WTC11 (cell line): Measurements from ENCODE around the gene IPPK. TPM values are rescaled to one million over a fixed set of nuclear protein-coding genes. Genes with fewer than 3 reads are reported as not detected.

Experiments used
- ATAC-seq: fragments of 200-7000 bp; cut with Tn5 transposase; 2 replicates; pipeline ENCODE4 v1.10.0; 2021; ENCODE audit warnings: mild to moderate bottlenecking, moderate library complexity
- CTCF ChIA-PET: fragments of 300-600 bp; sonication (Branson Sonifier 250); formaldehyde crosslinking; loops from one replicate; lab custom pipeline; 2021; ENCODE audit warnings: antibody characterized with exemption; lab: Charles Lee
- POLR2A ChIA-PET: fragments of 350-600 bp; sonication (Branson Sonifier 250); formaldehyde crosslinking; loops from one replicate; lab custom pipeline; 2021; ENCODE audit warnings: antibody characterized with exemption; lab: Charles Lee
- DNase-seq: peaks from one replicate; pipeline ENCODE4 v3.0.0; 2021; ENCODE audit warnings: low spot score
- H3K27ac Mint-ChIP-seq: 2 replicates; pipeline ENCODE4 v1.8.0; 2021; ENCODE audit warnings: mixed read lengths
- H3K27me3 Mint-ChIP-seq: 2 replicates; pipeline ENCODE4 v1.8.0; 2021; ENCODE audit warnings: low read depth, mild to moderate bottlenecking, moderate library complexity, mixed read lengths
- H3K36me3 Mint-ChIP-seq: 2 replicates; pipeline ENCODE4 v1.8.0; 2021; ENCODE audit warnings: mixed read lengths
- H3K4me1 Mint-ChIP-seq: 2 replicates; pipeline ENCODE4 v1.8.0; 2022; ENCODE audit warnings: mixed read lengths
- H3K4me3 Mint-ChIP-seq: 2 replicates; pipeline ENCODE4 v1.8.0; 2021; ENCODE audit warnings: mild to moderate bottlenecking, moderate library complexity, mixed read lengths
- H3K9me3 Mint-ChIP-seq: 2 replicates; pipeline ENCODE4 v1.8.0; 2021; ENCODE audit warnings: mixed read lengths
- NFYB ChIP-seq: sonication (generic); formaldehyde crosslinking; conservative IDR thresholded peaks from 2 replicates; pipeline ENCODE4 v1.8.0; 2022; ENCODE audit warnings: low read depth, missing genetic modification reagents
- NR1H2 ChIP-seq: sonication (generic); formaldehyde crosslinking; IDR thresholded peaks from 2 replicates; pipeline ENCODE4 v1.9.0; 2021; ENCODE audit warnings: mild to moderate bottlenecking, moderate library complexity, missing genetic modification reagents
- NR2C2 ChIP-seq: sonication (generic); formaldehyde crosslinking; IDR thresholded peaks from 2 replicates; pipeline ENCODE4 v1.8.0; 2022; ENCODE audit warnings: mild to moderate bottlenecking, missing genetic modification reagents
- SP1 ChIP-seq: sonication (generic); formaldehyde crosslinking; conservative IDR thresholded peaks from 2 replicates; pipeline ENCODE4 v1.8.1; 2022; ENCODE audit warnings: missing genetic modification reagents
- TEAD1 ChIP-seq: sonication (generic); formaldehyde crosslinking; IDR thresholded peaks from 2 replicates; pipeline ENCODE4 v1.8.0; 2022; ENCODE audit warnings: mild to moderate bottlenecking, missing genetic modification reagents
- ZNF121 ChIP-seq: sonication (generic); formaldehyde crosslinking; IDR thresholded peaks from 2 replicates; pipeline ENCODE4 v1.8.0; 2023; ENCODE audit warnings: missing genetic modification reagents
- ZNF232 ChIP-seq: sonication (generic); formaldehyde crosslinking; IDR thresholded peaks from 2 replicates; pipeline ENCODE4 v1.8.0; 2022; ENCODE audit warnings: mild to moderate bottlenecking, missing genetic modification reagents
- ZNF396 ChIP-seq: fragments of 250-450 bp; sonication (Bioruptor Pico); IDR thresholded peaks from 2 replicates; pipeline ENCODE4 v1.8.0; 2021; ENCODE audit warnings: mild to moderate bottlenecking, moderate library complexity, borderline replicate concordance
- total RNA-seq: library from RNA; stranded (reverse); gene quantifications from 3 replicates; pipeline ENCODE4 v1.2.3, GENCODE V29; 2021
- TF ChIP-seq, protein P1 (sequence below): fragments of 250-450 bp; sonication (Bioruptor Pico); IDR thresholded peaks from 2 replicates; pipeline ENCODE4 v1.9.0; 2021; ENCODE audit warnings: mild to moderate bottlenecking
- TF ChIP-seq, protein P2 (sequence below): sonication (generic); formaldehyde crosslinking; IDR thresholded peaks from 2 replicates; pipeline ENCODE4 v1.8.1; 2023; ENCODE audit warnings: mild to moderate bottlenecking, missing genetic modification reagents
- TF ChIP-seq, protein P3 (sequence below): sonication (generic); formaldehyde crosslinking; IDR thresholded peaks from 2 replicates; pipeline ENCODE4 v1.8.1; 2023; ENCODE audit warnings: mild to moderate bottlenecking, moderate library complexity, missing genetic modification reagents
- TF ChIP-seq, protein P4 (sequence below): sonication (generic); formaldehyde crosslinking; conservative IDR thresholded peaks from 2 replicates; pipeline ENCODE4 v1.8.1; 2022; ENCODE audit warnings: mild to moderate bottlenecking, missing genetic modification reagents
- TF ChIP-seq, protein P5 (sequence below): sonication (generic); formaldehyde crosslinking; IDR thresholded peaks from 2 replicates; pipeline ENCODE4 v1.8.1; 2022; ENCODE audit warnings: low read depth, mild to moderate bottlenecking, moderate library complexity, missing genetic modification reagents, borderline replicate concordance
- TF ChIP-seq, protein P6 (sequence below): sonication (generic); formaldehyde crosslinking; IDR thresholded peaks from 2 replicates; pipeline ENCODE4 v1.8.0; 2023; ENCODE audit warnings: missing genetic modification reagents, mild to moderate bottlenecking, borderline replicate concordance
- TF ChIP-seq, protein P7 (sequence below): sonication (generic); formaldehyde crosslinking; IDR thresholded peaks from 2 replicates; pipeline ENCODE4 v1.8.0; 2022; ENCODE audit warnings: mild to moderate bottlenecking, missing genetic modification reagents

Gene IPPK
- total RNA-seq, 1 experiment from 2014 or later, result 8.6 TPM

DNA sequence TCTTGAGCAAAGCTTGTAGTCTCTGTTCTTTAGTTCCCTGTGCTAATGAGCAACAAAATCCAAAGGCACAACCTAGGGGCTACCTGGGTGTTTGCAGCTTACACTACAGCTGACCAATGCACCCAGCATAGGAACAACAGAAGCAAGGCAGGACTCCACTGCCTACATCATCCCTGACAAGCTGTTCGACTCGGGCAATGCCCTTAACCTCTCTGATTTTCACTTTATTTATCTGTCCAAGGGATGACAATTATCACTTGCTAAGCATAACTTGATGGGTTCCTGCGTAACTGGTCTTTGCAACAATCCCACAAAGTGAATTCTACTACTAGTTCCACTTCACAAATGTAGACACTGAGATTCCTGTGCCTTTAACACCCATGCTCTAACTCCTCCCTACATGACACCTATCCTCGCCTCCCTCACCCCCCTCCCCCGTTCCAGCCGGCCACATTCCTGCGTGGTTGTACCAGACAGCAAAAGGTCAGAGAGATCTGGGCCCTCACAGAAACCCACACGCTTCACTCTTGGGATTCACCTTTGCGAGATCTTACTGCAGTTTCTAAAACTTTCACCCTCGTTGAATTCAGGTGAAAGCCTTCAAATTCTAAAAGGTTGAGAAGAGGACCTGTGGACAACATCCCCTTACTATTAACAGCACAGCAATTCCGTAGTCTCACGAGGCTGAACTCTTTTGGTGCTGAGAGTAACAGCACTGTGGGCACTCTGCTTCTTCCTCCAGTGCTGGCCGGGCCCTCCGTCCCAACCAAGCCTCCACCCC is 995 bp downstream of the IPPK start (continued):
- TF ChIP-seq, protein P1, sequence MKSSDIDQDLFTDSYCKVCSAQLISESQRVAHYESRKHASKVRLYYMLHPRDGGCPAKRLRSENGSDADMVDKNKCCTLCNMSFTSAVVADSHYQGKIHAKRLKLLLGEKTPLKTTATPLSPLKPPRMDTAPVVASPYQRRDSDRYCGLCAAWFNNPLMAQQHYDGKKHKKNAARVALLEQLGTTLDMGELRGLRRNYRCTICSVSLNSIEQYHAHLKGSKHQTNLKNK, result no peak
- TF ChIP-seq, all 79 proteins: peak for 0

DNA sequence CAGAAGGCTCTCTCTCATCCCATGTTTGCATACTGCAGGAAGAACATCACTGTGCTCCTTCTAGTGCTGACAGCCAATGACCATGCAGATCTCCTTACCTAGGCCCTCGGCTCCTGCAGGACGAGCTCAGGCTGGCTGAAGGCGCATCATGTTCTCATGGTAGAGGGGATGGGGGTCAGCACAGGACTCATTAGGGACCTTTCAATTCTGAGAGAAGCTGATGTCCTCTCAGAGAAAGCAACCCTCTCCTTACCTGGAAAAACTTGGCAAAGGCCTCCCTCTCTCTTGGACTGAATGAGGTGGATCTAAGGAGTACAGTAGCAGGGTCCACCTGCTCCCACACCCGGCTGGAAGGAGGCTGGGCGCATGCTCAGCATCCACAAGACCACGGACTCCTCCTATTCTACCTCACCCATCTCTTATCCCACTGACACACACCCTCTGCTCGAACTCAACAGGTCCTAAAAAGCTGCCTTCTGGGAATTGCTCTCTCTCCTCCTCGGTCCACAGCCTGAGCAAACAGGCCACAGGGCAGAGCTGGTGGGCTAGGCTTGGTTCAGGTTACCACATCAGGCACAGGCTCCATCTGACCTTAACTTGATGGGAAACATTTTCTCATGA is 2.9 kb downstream of the IPPK start:
- ChIA-PET POLR2A (no interaction called here), CTCF (no interaction called here)
- H3K4me1 Mint-ChIP-seq, result peaks cover 17% of the 10 kb centered on the region
- no peaks in the 10 kb centered on the region for H3K9me3 Mint-ChIP-seq
- H3K27me3 Mint-ChIP-seq, result no peaks in the 10 kb centered on the region
- H3K4me3 Mint-ChIP-seq, result no peak overlapping the region
- ATAC-seq (no peak), DNase-seq (no peak)
- TF ChIP-seq, protein P2, sequence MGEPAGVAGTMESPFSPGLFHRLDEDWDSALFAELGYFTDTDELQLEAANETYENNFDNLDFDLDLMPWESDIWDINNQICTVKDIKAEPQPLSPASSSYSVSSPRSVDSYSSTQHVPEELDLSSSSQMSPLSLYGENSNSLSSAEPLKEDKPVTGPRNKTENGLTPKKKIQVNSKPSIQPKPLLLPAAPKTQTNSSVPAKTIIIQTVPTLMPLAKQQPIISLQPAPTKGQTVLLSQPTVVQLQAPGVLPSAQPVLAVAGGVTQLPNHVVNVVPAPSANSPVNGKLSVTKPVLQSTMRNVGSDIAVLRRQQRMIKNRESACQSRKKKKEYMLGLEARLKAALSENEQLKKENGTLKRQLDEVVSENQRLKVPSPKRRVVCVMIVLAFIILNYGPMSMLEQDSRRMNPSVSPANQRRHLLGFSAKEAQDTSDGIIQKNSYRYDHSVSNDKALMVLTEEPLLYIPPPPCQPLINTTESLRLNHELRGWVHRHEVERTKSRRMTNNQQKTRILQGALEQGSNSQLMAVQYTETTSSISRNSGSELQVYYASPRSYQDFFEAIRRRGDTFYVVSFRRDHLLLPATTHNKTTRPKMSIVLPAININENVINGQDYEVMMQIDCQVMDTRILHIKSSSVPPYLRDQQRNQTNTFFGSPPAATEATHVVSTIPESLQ (CRISPR knock-in tag), result no peak
- no peak for TF ChIP-seq ZNF232 (CRISPR knock-in tag)
- TF ChIP-seq, protein P3, sequence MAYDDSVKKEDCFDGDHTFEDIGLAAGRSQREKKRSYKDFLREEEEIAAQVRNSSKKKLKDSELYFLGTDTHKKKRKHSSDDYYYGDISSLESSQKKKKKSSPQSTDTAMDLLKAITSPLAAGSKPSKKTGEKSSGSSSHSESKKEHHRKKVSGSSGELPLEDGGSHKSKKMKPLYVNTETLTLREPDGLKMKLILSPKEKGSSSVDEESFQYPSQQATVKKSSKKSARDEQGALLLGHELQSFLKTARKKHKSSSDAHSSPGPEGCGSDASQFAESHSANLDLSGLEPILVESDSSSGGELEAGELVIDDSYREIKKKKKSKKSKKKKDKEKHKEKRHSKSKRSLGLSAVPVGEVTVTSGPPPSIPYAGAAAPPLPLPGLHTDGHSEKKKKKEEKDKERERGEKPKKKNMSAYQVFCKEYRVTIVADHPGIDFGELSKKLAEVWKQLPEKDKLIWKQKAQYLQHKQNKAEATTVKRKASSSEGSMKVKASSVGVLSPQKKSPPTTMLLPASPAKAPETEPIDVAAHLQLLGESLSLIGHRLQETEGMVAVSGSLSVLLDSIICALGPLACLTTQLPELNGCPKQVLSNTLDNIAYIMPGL (CRISPR knock-in tag), result no peak
- TF ChIP-seq TEAD1 (CRISPR knock-in tag), result no peak
- TF ChIP-seq NR1H2 (CRISPR knock-in tag), result no peak
- TF ChIP-seq NFYB, result no peak
- TF ChIP-seq, protein P4, sequence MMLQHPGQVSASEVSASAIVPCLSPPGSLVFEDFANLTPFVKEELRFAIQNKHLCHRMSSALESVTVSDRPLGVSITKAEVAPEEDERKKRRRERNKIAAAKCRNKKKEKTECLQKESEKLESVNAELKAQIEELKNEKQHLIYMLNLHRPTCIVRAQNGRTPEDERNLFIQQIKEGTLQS (CRISPR knock-in tag), result no peak
- TF ChIP-seq NR2C2 (CRISPR knock-in tag), result no peak
- no peak for TF ChIP-seq SP1 (CRISPR knock-in tag)
- no peak for TF ChIP-seq ZNF396 (CRISPR knock-in tag)
- TF ChIP-seq, protein P5, sequence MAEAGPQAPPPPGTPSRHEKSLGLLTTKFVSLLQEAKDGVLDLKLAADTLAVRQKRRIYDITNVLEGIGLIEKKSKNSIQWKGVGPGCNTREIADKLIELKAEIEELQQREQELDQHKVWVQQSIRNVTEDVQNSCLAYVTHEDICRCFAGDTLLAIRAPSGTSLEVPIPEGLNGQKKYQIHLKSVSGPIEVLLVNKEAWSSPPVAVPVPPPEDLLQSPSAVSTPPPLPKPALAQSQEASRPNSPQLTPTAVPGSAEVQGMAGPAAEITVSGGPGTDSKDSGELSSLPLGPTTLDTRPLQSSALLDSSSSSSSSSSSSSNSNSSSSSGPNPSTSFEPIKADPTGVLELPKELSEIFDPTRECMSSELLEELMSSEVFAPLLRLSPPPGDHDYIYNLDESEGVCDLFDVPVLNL (CRISPR knock-in tag), result no peak
- TF ChIP-seq, protein P6, sequence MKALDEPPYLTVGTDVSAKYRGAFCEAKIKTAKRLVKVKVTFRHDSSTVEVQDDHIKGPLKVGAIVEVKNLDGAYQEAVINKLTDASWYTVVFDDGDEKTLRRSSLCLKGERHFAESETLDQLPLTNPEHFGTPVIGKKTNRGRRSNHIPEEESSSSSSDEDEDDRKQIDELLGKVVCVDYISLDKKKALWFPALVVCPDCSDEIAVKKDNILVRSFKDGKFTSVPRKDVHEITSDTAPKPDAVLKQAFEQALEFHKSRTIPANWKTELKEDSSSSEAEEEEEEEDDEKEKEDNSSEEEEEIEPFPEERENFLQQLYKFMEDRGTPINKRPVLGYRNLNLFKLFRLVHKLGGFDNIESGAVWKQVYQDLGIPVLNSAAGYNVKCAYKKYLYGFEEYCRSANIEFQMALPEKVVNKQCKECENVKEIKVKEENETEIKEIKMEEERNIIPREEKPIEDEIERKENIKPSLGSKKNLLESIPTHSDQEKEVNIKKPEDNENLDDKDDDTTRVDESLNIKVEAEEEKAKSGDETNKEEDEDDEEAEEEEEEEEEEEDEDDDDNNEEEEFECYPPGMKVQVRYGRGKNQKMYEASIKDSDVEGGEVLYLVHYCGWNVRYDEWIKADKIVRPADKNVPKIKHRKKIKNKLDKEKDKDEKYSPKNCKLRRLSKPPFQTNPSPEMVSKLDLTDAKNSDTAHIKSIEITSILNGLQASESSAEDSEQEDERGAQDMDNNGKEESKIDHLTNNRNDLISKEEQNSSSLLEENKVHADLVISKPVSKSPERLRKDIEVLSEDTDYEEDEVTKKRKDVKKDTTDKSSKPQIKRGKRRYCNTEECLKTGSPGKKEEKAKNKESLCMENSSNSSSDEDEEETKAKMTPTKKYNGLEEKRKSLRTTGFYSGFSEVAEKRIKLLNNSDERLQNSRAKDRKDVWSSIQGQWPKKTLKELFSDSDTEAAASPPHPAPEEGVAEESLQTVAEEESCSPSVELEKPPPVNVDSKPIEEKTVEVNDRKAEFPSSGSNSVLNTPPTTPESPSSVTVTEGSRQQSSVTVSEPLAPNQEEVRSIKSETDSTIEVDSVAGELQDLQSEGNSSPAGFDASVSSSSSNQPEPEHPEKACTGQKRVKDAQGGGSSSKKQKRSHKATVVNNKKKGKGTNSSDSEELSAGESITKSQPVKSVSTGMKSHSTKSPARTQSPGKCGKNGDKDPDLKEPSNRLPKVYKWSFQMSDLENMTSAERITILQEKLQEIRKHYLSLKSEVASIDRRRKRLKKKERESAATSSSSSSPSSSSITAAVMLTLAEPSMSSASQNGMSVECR (CRISPR knock-in tag), result no peak
- TF ChIP-seq ZNF121, result no peak
- TF ChIP-seq, protein P7, sequence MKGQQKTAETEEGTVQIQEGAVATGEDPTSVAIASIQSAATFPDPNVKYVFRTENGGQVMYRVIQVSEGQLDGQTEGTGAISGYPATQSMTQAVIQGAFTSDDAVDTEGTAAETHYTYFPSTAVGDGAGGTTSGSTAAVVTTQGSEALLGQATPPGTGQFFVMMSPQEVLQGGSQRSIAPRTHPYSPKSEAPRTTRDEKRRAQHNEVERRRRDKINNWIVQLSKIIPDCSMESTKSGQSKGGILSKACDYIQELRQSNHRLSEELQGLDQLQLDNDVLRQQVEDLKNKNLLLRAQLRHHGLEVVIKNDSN (CRISPR knock-in tag), result no peak
- no peak overlapping the region; the same call in 1 of the 2 replicates for H3K27ac Mint-ChIP-seq
- no peaks in the 10 kb centered on the region for H3K36me3 Mint-ChIP-seq
